SK-MEL-5 (cell line): ENCODE data around the gene A1BG. TPM values are rescaled to one million over a fixed set of nuclear protein-coding genes. Genes with fewer than 3 reads are reported as not detected.

Experiments used
- DNase-seq: peaks from one replicate; pipeline ENCODE4 v3.0.0-alpha.2; 2016; ENCODE audit warnings: low read depth, low spot score
- in situ Hi-C: cut with HindIII; loops from 2 replicates; pipeline ENCODE4 v1.10.0; 2016; ENCODE audit warnings: low sequenced_read_pairs, high pct_unique_total_duplicates, low pct_unique_long_range_greater_than_20kb
- total RNA-seq: library from RNA; depleted of rRNA; stranded (reverse); fragments of >200 nt; shearing (Covaris generic); gene quantifications from 2 replicates; pipeline ENCODE4 v1.2.3, GENCODE V29; 2014

Gene A1BG
- total RNA-seq, 1 experiment from 2014 or later: 23.4 TPM

DNA sequence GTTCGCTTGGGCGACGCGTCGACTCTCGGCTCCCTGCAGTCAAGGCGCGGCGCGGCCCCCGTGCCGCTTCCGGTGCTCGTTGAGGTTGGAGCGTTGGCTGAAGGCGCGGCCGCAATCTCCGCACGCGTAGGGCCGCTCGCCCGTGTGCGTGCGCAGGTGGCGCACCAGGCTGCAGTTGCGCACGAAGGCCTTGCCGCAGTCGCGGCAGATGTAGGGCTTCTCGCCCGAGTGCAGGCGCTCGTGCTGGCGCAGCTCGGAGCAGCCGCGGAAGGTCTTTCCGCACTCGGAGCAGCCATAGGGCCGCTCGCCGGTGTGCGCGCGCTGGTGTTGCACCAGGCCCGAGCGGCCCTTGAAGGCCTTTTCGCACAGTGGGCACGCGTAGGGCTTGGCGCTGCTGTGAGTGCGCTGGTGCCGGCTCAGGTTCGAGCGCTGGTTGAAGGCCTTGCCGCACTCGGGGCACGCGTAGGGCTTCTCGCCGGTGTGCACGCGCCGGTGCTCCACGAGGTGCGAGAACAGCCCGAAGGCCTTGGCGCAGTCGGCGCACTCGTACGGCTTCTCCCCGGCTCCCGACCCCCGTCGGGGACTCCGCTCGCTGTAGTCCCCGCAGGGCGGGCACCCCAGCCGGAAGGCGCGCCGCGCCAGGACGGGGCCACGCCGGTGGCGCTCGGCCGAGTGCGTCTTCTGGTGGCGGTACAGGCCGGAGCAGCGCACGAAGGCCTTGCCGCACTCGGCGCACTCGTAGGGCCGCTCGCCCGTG, 14.6 kb upstream of the A1BG start:
- DNase-seq: no peak
- in situ Hi-C loops: no loop called here

GRCh38 chr19:58366585-58367430, 13.5 kb upstream of the A1BG start:
- DNase-seq: no peak
- in situ Hi-C loops: no loop called here

- in situ Hi-C loops: no loop called here
Observed at GRCh38 chr19:58364146-58364545, 10.9 kb upstream of the A1BG start.

GRCh38 chr19:58362272-58362994, 9.1 kb upstream of the A1BG start, which contains the start of gene ZNF497:
TSS of gene ZNF497 (minus strand) at chr19:58362751. CDS start at chr19:58357635, 5,116 bp downstream.
- in situ Hi-C loops: no loop called here
- DNase-seq: peak; percentile 93

More at GRCh38 chr19:58364146-58364545, 10.9 kb upstream of the A1BG start:
- DNase-seq: no peak

GRCh38 chr19:58361900-58362271, 8.6 kb upstream of the A1BG start:
- in situ Hi-C loops: no loop called here
- DNase-seq: peak; percentile 30

- DNase-seq: no peak
- in situ Hi-C loops: no loop called here
Observed at GRCh38 chr19:58357481-58358145, 4.3 kb upstream of the A1BG start.

DNA sequence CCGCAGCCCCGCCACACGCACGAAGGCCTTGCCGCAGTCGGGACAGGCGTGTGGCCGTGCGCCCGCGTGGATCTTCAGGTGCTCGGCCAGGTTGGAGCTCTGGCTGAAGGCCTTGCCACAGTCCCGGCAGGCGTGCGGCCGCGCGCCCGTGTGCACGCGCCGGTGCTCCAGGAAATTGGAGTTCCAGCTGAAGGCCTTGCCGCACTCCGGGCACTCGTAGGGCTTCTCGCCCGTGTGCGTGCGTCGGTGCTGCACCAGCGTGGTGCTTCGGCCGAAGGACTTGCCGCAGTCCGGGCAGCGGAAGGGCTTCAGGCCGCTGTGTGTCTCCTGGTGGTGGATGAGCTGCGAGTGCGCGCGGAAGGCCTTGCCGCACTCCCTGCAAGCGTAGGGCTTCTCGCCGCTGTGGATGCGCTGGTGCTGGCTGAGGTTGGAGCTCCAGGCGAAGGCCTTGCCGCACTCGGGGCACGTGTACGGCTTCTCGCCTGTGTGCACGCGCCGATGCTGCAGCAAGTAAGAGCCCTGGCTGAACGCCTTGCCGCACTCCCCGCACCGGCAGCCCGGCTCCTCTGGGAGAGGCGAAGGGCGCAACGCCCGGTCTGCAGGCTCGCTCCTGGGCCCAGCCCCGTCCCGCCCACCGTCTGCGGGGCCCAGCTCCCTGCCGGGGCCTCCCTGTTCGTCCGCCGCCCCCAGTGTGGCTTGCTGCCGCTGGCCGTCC, 3.6 kb upstream of the A1BG start:
- no peak for DNase-seq
- in situ Hi-C loops: no loop called here

DNA sequence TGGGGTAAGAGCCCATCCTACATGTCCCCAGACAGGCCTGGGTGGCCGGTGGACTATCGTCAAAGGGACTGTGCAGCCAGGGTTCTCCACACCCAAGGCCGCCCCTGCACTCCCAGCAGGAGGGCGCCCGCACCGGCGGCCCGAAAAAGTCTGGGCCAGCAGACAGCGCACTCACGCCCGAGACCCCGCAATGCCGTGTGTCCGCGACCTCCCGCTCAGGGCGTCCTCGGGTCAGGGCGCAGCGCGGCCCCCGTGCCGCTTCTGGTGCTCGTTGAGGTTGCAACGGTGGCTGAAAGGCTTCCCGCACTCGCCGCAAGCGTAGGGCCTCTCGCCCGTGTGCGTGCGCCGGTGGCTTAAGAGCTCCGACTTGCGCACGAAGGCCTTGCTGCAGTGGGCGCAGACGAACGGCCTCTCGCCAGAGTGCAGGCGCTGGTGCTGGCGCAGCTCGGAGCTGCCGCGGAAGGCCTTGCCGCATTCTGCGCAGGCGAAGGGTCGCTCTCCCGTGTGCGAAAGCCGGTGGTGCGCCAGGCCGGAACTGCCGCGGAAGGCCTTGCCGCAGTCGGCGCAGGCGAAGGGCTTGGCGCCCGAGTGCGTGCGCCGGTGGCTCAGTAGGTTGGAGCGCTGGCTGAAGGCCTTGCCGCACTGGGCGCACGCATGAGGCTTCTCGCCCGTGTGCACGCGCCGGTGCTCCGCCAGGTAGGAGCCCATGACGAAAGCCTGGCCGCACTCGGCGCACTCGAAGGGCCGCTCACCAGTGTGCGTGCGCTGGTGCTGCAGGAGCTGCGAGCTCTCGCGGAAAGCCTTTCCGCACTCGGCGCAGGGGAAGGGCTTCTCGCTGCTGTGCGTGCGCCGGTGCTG, 2.8 kb upstream of the A1BG start:
- in situ Hi-C loops: no loop called here
- no peak for DNase-seq

DNA sequence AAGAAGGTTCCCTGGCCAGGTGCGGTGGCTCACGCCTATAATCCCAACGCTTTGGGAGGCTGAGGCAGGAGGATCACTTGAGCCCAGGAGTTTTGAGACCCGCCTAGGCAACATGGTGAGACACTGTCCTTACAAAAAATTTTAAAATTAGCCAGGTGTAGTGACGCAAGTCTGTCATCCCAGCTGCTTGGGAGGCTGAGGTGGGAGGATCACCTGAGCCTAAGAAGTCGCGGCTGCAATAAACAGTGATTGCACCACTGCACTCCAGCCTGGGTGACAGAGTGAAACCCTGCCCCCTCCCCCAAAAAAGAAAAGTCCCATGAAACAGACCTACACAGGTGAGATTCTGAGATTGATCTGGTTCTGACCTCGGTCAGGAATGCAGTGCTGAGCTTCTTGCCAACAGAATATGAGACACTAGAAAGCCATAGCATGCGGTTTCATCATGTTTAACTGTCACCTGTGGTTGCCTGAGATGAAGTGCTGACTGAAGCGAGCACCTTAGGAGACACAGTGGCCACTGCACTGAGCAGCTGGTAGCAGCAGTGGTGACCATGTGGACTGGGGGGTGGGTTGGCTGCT, 2.0 kb upstream of the A1BG start:
- DNase-seq: no peak
- in situ Hi-C loops: no loop called here

DNA sequence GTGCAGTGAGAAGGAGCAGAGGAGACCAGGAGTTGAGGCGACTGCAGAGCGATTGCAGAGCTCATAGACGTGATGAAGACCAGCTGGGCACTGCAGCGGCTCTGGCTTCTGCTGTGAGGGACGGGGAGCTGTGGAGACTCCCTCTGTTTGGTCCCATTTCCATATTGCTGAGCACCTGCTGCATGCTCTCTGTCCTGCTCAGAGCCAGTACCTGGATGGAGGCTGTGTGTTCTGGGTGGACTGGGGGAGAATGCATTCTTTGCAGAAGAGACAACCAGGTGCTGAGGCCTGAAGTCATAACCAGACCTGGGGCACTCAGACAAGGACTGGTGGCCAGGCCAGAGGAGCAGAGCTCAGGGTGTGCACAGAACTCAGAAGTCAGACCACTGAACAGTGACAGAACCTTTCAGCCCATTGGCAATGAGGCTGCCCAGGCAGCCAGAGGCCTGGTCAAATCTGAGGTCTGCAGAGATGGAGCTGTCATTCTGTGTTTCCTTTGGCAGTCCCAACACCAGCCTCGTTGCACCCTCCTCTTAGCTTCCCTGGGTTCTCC, 1.3 kb upstream of the A1BG start:
- in situ Hi-C loops: no loop called here
- DNase-seq: no peak

DNA sequence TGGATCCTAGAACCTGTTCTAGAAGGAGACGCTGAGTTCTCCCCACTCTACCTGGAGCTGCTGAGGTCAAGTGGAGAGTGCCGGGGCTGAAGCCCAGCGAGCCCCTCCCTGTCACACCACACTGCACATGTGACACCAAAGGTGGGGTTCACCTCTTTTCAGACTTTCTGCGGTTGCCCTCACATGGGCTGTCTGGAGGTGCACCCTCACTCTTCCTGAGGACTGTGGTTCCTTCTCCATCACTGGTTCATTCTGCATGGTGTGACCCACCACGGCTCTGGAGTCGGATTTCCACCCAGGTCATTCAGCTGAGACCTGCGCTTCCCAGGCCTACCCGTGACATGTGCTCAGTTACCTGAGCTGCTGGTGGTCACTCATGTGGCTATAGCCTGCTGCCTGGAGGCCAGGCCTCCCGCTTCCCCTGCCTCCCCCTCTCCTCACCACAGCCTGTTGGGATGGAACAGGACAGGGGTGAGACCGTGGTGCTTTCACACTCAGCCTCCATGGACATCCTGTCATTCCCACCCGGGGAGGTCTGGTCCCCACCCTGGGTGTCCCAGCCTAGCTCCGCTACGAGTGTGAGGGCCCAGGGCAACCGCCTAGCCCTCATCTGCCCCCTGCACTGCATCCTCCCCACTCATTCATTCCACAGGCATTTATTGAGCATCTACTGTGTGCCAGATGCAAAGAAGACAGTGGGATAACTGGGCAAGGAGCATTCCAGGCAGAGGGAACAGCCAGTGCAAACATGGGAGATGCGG, 605 bp upstream of the A1BG start:
- in situ Hi-C loops: no loop called here
- no peak for DNase-seq

GRCh38 chr19:58351990-58352755, 1.1 kb downstream of the A1BG start:
- in situ Hi-C loops: no loop called here
- no peak for DNase-seq

DNA sequence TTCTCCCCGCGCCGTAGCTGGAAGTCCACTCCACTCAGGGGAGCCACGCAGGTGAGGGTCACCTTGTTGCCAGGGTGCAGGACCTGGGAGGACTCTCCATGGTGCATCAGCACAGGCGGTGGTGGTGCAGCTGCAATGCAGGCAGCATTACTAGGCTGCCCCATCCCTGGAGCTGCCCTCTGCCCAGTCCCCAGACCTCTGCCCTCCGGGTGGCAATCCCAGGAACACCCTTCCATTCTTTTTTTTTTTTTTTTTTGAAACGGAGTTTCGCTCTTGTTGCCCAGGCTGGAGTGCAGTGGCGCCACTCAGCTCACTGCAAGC, 1.8 kb downstream of the A1BG start:
- no peak for DNase-seq
- in situ Hi-C loops: no loop called here

- in situ Hi-C loops: no loop called here
- no peak for DNase-seq
Observed at GRCh38 chr19:58350871-58351557, 2.3 kb downstream of the A1BG start.
